Astrocyte of the spinal cord (primary cell): ENCODE results near the gene GALNT2.

Experiments
- DNase-seq: peaks from one replicate; pipeline ENCODE4 v3.0.0; 2011; ENCODE audit warnings: low read depth, low spot score
- H3K4me3 ChIP-seq: 2 replicates; pipeline ENCODE4 v1.5.1; 2011; ENCODE audit warnings: low read depth, mild to moderate bottlenecking, low read length, moderate library complexity
- CTCF ChIP-seq: IDR thresholded peaks from 2 replicates; pipeline ENCODE4 v1.5.1; 2012; ENCODE audit warnings: low read depth, mild to moderate bottlenecking, low read length, inconsistent platforms
- in situ Hi-C: cut with HindIII; loops from 2 replicates; pipeline ENCODE4 v1.10.0; 2017; ENCODE audit warnings: low sequenced_read_pairs

GALNT2 gene

DNA sequence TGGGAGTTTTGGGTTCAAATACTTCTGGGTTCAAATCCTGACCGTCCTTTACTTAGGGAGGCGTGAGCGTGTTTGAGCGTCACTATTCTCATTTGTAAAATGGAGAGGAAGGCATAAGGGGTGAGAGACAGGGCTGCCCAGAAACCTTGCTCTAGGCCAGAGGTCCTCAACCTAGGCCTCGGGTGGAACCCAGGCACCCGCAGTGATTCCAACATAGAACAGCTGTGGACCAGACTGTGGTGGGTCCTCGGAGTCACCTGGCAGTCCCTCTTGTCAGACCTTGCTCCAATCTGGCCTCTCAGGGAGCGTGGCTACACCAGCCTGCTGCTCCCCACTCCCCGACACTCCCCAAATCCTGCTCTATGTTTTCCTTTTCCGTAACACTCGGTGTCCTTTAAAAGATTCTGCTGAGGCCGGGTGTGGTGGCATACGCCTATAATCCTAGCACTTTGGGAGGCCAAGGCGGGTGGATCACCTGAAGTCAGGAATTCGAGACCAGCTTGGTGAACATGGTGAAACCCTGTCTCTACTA lies 242.7 kb downstream of the GALNT2 start:
- no peak for DNase-seq
- in situ Hi-C loops, result no loop called here
- TF ChIP-seq CTCF, result no peak
- H3K4me3 ChIP-seq, result no peak overlapping the region

- in situ Hi-C loops, result no loop called here
- no peak overlapping the region for H3K4me3 ChIP-seq
- peak; percentile 65 for DNase-seq
- peak; percentile 92 for TF ChIP-seq CTCF
These were observed 243.5 kb downstream of the GALNT2 start for GRCh38 chr1:230310381-230311163.

- in situ Hi-C loops, result no loop called here
These were observed 245.6 kb downstream of the GALNT2 start for GRCh38 chr1:230312676-230313075.

GRCh38 chr1:230313453-230314141 lies 246.6 kb downstream of the GALNT2 start:
- TF ChIP-seq CTCF, result no peak
- no peak for DNase-seq
- H3K4me3 ChIP-seq, result no peak overlapping the region
- in situ Hi-C loops, result no loop called here

More at GRCh38 chr1:230312676-230313075, 245.6 kb downstream of the GALNT2 start:
- TF ChIP-seq CTCF, result no peak
- DNase-seq, result no peak
- H3K4me3 ChIP-seq, result no peak overlapping the region

GRCh38 chr1:230314142-230314470 lies 247.1 kb downstream of the GALNT2 start:
- H3K4me3 ChIP-seq, result no peak overlapping the region
- no peak for TF ChIP-seq CTCF
- DNase-seq, result no peak
- in situ Hi-C loops, result no loop called here

GRCh38 chr1:230315099-230315498 lies 248.1 kb downstream of the GALNT2 start:
- in situ Hi-C loops, result no loop called here
- no peak overlapping the region for H3K4me3 ChIP-seq
- no peak for DNase-seq
- no peak for TF ChIP-seq CTCF
